Chondrocyte (in vitro differentiated cells): Measurements from ENCODE around the gene PTPRG. TPM values are rescaled to one million over a fixed set of nuclear protein-coding genes. Genes with fewer than 3 reads are reported as not detected.

Experiments
- DNase-seq: peaks from one replicate; pipeline ENCODE4 v3.0.0; 2021; ENCODE audit warnings: mixed read lengths, low spot score
- H3K27ac Mint-ChIP-seq: one replicate; pipeline ENCODE4 v1.8.0; 2021; ENCODE audit warnings: mild to moderate bottlenecking, moderate library complexity, mixed read lengths; ENCODE audit not compliant: unreplicated experiment
- H3K27me3 Mint-ChIP-seq: 2 replicates; pipeline ENCODE4 v1.8.0; 2021; ENCODE audit warnings: low read depth, mixed read lengths
- H3K36me3 Mint-ChIP-seq: 2 replicates; pipeline ENCODE4 v1.8.0; 2021; ENCODE audit warnings: low read depth, mixed read lengths
- H3K4me1 Mint-ChIP-seq: 2 replicates; pipeline ENCODE4 v1.8.0; 2021; ENCODE audit warnings: low read depth, mild to moderate bottlenecking, mixed read lengths
- H3K4me3 Mint-ChIP-seq: one replicate; pipeline ENCODE4 v1.8.0; 2021; ENCODE audit warnings: mild to moderate bottlenecking, moderate library complexity, mixed read lengths; ENCODE audit not compliant: unreplicated experiment
- H3K9me3 Mint-ChIP-seq: 2 replicates; pipeline ENCODE4 v1.8.0; 2021; ENCODE audit warnings: low read depth, mixed read lengths
- total RNA-seq: library from RNA; stranded (reverse); gene quantifications from 3 replicates; pipeline ENCODE4 v1.2.1, GENCODE V29; 2021
- TF ChIP-seq, protein P1 (sequence below): fragments of 200-600 bp; sonication (generic); IDR thresholded peaks from 2 replicates; pipeline ENCODE4 v1.5.0; 2021; ENCODE audit warnings: antibody characterized with exemption, mild to moderate bottlenecking, moderate library complexity

The PTPRG gene
- total RNA-seq, 1 donor from 2014 or later = 45.5 TPM

DNA sequence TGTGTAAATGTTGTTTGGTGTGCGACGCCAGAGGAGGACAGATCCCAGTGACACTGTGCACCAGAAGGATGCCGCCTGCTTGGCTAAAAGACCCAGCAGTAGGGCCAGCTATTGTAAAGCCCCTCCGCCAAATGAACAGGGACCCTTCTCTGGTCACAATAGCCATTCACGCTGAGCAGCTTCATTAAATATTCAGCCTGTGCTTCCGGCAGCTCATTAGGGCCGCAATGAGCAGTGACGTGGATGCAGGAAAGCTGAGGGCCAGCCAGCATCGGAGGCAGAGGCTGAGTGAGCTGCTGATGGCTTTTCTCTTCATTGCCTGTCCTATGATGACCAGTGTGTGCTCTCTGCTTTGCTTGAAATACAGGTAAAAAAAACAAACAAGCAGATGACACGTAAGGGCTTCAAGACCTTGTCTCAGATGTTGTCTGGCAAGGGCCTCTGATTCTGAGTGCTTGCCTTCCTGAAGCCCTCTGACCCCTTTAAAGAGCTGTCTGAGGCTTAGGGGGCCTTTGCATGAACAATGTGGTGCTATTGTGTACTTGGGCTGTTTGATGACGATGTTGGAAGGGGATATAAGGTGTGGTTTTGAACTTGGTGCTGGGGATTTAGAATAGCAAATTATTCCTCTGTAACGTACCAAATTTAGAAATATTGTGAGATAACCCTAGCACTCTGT lies 681.6 kb downstream of the PTPRG start:
- Mint-ChIP-seq H3K27me3 (no peaks in the 10 kb centered on the region), H3K27ac (no peak overlapping the region), H3K4me1 (peaks cover 5% of the 10 kb centered on the region), H3K36me3 (peaks cover 4% of the 10 kb centered on the region), H3K4me3 (no peak overlapping the region), H3K9me3 (no peaks in the 10 kb centered on the region)
- DNase-seq = no peak
- TF ChIP-seq, protein P1, sequence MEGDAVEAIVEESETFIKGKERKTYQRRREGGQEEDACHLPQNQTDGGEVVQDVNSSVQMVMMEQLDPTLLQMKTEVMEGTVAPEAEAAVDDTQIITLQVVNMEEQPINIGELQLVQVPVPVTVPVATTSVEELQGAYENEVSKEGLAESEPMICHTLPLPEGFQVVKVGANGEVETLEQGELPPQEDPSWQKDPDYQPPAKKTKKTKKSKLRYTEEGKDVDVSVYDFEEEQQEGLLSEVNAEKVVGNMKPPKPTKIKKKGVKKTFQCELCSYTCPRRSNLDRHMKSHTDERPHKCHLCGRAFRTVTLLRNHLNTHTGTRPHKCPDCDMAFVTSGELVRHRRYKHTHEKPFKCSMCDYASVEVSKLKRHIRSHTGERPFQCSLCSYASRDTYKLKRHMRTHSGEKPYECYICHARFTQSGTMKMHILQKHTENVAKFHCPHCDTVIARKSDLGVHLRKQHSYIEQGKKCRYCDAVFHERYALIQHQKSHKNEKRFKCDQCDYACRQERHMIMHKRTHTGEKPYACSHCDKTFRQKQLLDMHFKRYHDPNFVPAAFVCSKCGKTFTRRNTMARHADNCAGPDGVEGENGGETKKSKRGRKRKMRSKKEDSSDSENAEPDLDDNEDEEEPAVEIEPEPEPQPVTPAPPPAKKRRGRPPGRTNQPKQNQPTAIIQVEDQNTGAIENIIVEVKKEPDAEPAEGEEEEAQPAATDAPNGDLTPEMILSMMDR = no peak

DNA sequence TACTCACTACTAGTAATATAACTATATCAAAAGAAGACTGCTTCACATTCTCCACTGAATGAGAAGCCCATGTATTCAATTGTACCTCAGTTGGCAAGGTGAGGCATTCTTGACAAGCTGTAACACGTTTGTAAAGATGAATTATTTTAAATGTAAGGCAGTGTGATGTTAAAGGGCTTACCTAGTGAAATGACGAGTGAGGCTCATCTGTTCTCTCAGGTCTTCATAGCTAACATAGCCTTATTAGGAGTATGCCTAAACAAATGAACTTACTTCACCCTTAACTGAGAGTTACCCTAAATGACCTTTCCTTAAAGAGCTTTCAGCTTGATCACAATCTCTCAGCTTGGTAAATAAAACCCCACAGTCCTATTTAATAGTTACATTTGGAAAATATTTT lies 684.7 kb downstream of the PTPRG start:
- DNase-seq = no peak
- Mint-ChIP-seq H3K9me3 (no peaks in the 10 kb centered on the region), H3K27ac (no peak overlapping the region), H3K36me3 (peaks cover 4% of the 10 kb centered on the region), H3K27me3 (no peaks in the 10 kb centered on the region), H3K4me1 (peaks cover 6% of the 10 kb centered on the region), H3K4me3 (no peak overlapping the region)
- TF ChIP-seq, protein P1 = no peak

DNA sequence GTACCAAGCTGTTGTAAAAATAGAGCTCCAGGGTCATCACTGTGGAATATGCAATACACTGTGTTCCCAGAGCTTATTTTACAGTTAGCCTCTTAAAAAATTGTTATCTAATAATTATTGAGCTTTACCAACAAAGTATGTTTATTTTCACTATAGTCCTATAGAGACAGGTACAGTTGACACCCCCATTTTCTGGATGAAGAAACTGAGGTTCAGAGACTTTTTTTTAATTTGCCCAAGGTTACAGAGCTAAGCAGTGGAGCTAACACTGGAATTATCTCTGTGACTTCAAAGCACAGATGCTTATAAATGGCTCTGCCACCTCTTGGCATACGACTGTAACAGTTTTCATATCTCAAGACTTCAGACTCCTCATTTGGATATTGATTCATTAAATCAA lies 685.6 kb downstream of the PTPRG start:
- no peak overlapping the region for H3K27ac Mint-ChIP-seq
- H3K4me1 Mint-ChIP-seq = peaks cover 6% of the 10 kb centered on the region
- H3K9me3 Mint-ChIP-seq = no peaks in the 10 kb centered on the region
- peaks cover 3% of the 10 kb centered on the region for H3K36me3 Mint-ChIP-seq
- TF ChIP-seq, protein P1 = no peak
- DNase-seq = no peak
- H3K4me3 Mint-ChIP-seq = no peak overlapping the region
- no peaks in the 10 kb centered on the region for H3K27me3 Mint-ChIP-seq

DNA sequence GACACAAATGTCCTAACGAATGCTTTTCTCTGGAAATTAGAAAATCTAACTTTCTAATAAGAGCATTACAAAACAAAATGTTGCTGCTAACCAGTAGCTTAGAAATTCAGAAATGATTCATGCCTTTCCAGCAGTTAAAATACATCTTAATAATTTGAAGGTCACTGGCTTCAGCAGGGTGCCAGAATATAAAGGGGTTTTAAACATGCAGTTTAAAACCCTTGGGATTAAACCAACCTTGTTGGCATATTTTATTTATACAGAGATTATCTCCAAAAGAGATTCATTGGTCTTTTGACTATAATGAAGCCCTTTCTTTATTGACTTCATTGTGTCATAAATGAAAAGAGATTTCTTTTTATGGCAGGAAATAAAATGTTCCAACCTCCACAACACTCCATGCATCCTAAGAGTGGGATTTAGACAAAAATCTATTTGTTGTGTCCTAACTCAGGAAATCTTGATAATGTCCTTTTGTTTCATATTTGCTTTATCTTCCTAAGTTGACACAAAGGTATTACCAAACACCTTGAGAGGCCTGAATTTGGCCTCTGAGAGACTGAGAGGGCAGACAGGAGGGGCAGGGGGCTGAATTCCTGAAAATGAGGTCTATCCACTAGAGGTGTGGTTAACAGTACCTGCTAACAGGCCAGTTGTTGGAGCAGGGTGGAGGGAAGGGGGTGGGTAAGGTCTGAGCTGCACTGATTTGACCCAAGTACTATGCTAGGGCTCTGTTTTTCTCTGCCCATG lies 687.5 kb downstream of the PTPRG start:
- DNase-seq = no peak
- Mint-ChIP-seq H3K4me3 (no peak overlapping the region), H3K27me3 (no peaks in the 10 kb centered on the region), H3K4me1 (peaks cover 8% of the 10 kb centered on the region), H3K27ac (peak overlapping the region; percentile 4), H3K36me3 (peaks cover 3% of the 10 kb centered on the region), H3K9me3 (no peaks in the 10 kb centered on the region)
- TF ChIP-seq, protein P1 = no peak

DNA sequence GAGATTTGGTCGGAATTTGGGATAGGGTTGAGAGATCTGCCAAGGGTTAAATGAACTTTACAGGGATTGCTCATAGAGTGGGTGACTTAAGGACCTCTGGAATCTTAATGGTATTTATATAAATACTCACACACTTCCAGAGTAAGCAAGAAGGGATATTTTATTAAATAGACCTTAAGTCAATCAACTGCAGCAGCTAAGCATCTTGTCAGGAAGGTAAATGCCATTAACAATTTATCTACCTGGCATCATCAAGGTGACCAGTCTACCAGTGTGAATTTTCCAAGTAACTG lies 688.1 kb downstream of the PTPRG start:
- Mint-ChIP-seq H3K27ac (no peak overlapping the region), H3K36me3 (peaks cover 3% of the 10 kb centered on the region), H3K27me3 (no peaks in the 10 kb centered on the region), H3K4me3 (no peak overlapping the region), H3K9me3 (no peaks in the 10 kb centered on the region), H3K4me1 (peaks cover 12% of the 10 kb centered on the region)
- no peak for DNase-seq
- TF ChIP-seq, protein P1 = no peak
